Stimulated activated CD4-positive, alpha-beta T cell treated with anti-CD3 and anti-CD28 coated beads, Interleukin-12 subunit alpha, Interleukin-12 subunit beta, amount 100 ng/mL, for 4 hours (primary cell): Measurements from ENCODE around the gene SCAPER.

Experiments used
- DNase-seq: peaks from one replicate; pipeline ENCODE4 v3.0.0-alpha.2; 2020

Gene SCAPER

GRCh38 chr15:76663529-76663928 is 241.6 kb downstream of the SCAPER start:
- no peak for DNase-seq

- DNase-seq = no peak
Observed at GRCh38 chr15:76648732-76649444, 256.3 kb downstream of the SCAPER start.

- no peak for DNase-seq
Observed at GRCh38 chr15:76647612-76648011, 257.5 kb downstream of the SCAPER start.

- no peak for DNase-seq
Observed at GRCh38 chr15:76644646-76645045, 260.5 kb downstream of the SCAPER start.

GRCh38 chr15:76642671-76643070 is 262.5 kb downstream of the SCAPER start:
- DNase-seq = no peak

- DNase-seq = no peak
Observed at GRCh38 chr15:76637166-76637565, 268.0 kb downstream of the SCAPER start.

- DNase-seq = no peak
Observed at GRCh38 chr15:76636059-76636458, 269.1 kb downstream of the SCAPER start.

- DNase-seq = no peak
Observed at GRCh38 chr15:76626611-76627010, 278.5 kb downstream of the SCAPER start.

- no peak for DNase-seq
Observed at GRCh38 chr15:76625267-76625666, 279.9 kb downstream of the SCAPER start.

- DNase-seq = no peak
Observed at GRCh38 chr15:76614725-76615124, 290.4 kb downstream of the SCAPER start.

- no peak for DNase-seq
Observed at GRCh38 chr15:76588811-76589747, 316.1 kb downstream of the SCAPER start.

GRCh38 chr15:76585576-76585897 is 319.6 kb downstream of the SCAPER start:
- DNase-seq = no peak

- DNase-seq = no peak
Observed at GRCh38 chr15:76584868-76585575, 320.1 kb downstream of the SCAPER start.

- DNase-seq = no peak
Observed at GRCh38 chr15:76582550-76582949, 322.6 kb downstream of the SCAPER start.

GRCh38 chr15:76577879-76578512 is 327.1 kb downstream of the SCAPER start:
- no peak for DNase-seq

GRCh38 chr15:76576523-76577279 is 328.4 kb downstream of the SCAPER start:
- no peak for DNase-seq

GRCh38 chr15:76575679-76576078 is 329.5 kb downstream of the SCAPER start:
- no peak for DNase-seq

- DNase-seq = no peak
Observed at GRCh38 chr15:76575274-76575673, 329.9 kb downstream of the SCAPER start.

GRCh38 chr15:76572983-76573314 is 332.2 kb downstream of the SCAPER start:
- DNase-seq = no peak

- no peak for DNase-seq
Observed at GRCh38 chr15:76566276-76566675, 338.9 kb downstream of the SCAPER start.

GRCh38 chr15:76565366-76565765 is 339.8 kb downstream of the SCAPER start:
- no peak for DNase-seq

- no peak for DNase-seq
Observed at GRCh38 chr15:76555247-76555646, 349.9 kb downstream of the SCAPER start.
